SU-DHL-6 (cell line): ENCODE results near the gene ARHGEF38.

Experiments
- H2AFZ ChIP-seq: fragments of 200-600 bp; sonication (generic); 2 replicates; pipeline ENCODE4 v1.6.1; 2014; ENCODE audit warnings: low read depth, mild to moderate bottlenecking, moderate library complexity, mixed read lengths, antibody characterized with exemption, low read length; ENCODE audit not compliant: severe bottlenecking
- H3F3A ChIP-seq: fragments of 200-600 bp; shearing (Covaris generic); 2 replicates; pipeline ENCODE4 v1.6.0; 2016; ENCODE audit warnings: antibody characterized with exemption, mild to moderate bottlenecking; ENCODE audit not compliant: insufficient read depth
- H3K27ac ChIP-seq: fragments of 200-600 bp; sonication (generic); 2 replicates; pipeline ENCODE4 v1.5.1; 2016; ENCODE audit warnings: low read depth, mild to moderate bottlenecking, low read length, moderate library complexity, mixed read lengths
- H3K27me3 ChIP-seq: fragments of 200-600 bp; sonication (generic), shearing (Covaris generic); 2 replicates; pipeline ENCODE4 v1.6.0; 2014; ENCODE audit warnings: mild to moderate bottlenecking, low read length
- H3K36me3 ChIP-seq: fragments of 200-600 bp; sonication (generic); 2 replicates; pipeline ENCODE4 v1.6.1; 2014; ENCODE audit warnings: mild to moderate bottlenecking, low read length, mixed read lengths
- H3K4me2 ChIP-seq: fragments of 300-600, 200-600 bp; shearing (Covaris generic), sonication (generic); 2 replicates; pipeline ENCODE4 v1.6.0; 2014; ENCODE audit warnings: low read length, low read depth, mild to moderate bottlenecking; ENCODE audit not compliant: poor library complexity, severe bottlenecking
- H3K4me3 ChIP-seq: fragments of 200-600 bp; sonication (generic); 2 replicates; pipeline ENCODE4 v1.5.1; 2014; ENCODE audit warnings: antibody characterized with exemption, low read length, mild to moderate bottlenecking, mixed read lengths; ENCODE audit not compliant: insufficient read depth, poor library complexity, severe bottlenecking
- H3K79me2 ChIP-seq: fragments of 200-600 bp; sonication (generic); 2 replicates; pipeline ENCODE4 v1.6.1; 2014; ENCODE audit warnings: mild to moderate bottlenecking, low read length, moderate library complexity; ENCODE audit not compliant: insufficient read depth
- H3K9ac ChIP-seq: fragments of 200-600 bp; sonication (generic); 2 replicates; pipeline ENCODE4 v1.7.0; 2014; ENCODE audit warnings: mild to moderate bottlenecking, low read length
- H3K9me2 ChIP-seq: fragments of 200-600 bp; sonication (generic); replicated peaks from 2 replicates; pipeline ENCODE4 v1.6.1; 2014; ENCODE audit warnings: low read length; ENCODE audit not compliant: insufficient read depth
- H3K9me3 ChIP-seq: fragments of 200-600 bp; sonication (generic); 2 replicates; pipeline ENCODE4 v1.6.1; 2014; ENCODE audit warnings: low read length, mixed read lengths; ENCODE audit not compliant: insufficient read depth
- H4K20me1 ChIP-seq: fragments of 200-600 bp; sonication (generic); 2 replicates; pipeline ENCODE4 v1.6.1; 2014; ENCODE audit warnings: low read depth, mild to moderate bottlenecking, antibody characterized with exemption, low read length, moderate library complexity, mixed read lengths
- EZH2phosphoT487 ChIP-seq: fragments of 200-600 bp; sonication (generic), shearing (Covaris generic); conservative IDR thresholded peaks from 2 replicates; pipeline ENCODE4 v1.6.1; 2018; ENCODE audit warnings: mild to moderate bottlenecking, antibody characterized with exemption, low read length, moderate library complexity, mixed read lengths
- TF ChIP-seq, protein P1 (sequence below): fragments of 200-600 bp; sonication (generic); IDR thresholded peaks from one replicate; pipeline ENCODE4 v1.5.1; 2017; ENCODE audit warnings: antibody characterized with exemption, mild to moderate bottlenecking, low read length, moderate library complexity; ENCODE audit not compliant: insufficient read depth, poor library complexity, severe bottlenecking

ARHGEF38 gene

GRCh38 chr4:105551965-105552746 is at the start of gene ARHGEF38:
ARHGEF38 (plus strand) TSS chr4:105552620; CDS start chr4:105552766, 146 bp downstream.
- no peaks in the 10 kb centered on the region for H3K27me3 ChIP-seq
- no peak within 1 kb of the TSS for H2AFZ ChIP-seq
- no peak within 1 kb of the TSS for H3K4me3 ChIP-seq
- no peaks in the 10 kb centered on the region for H3K79me2 ChIP-seq
- H3K36me3 ChIP-seq = no peaks in the 10 kb centered on the region
- H4K20me1 ChIP-seq = no peaks in the 10 kb centered on the region
- no peaks in the 10 kb centered on the region for H3K9me3 ChIP-seq
- no peaks in the 10 kb centered on the region for H3F3A ChIP-seq
- TF ChIP-seq, protein P1, sequence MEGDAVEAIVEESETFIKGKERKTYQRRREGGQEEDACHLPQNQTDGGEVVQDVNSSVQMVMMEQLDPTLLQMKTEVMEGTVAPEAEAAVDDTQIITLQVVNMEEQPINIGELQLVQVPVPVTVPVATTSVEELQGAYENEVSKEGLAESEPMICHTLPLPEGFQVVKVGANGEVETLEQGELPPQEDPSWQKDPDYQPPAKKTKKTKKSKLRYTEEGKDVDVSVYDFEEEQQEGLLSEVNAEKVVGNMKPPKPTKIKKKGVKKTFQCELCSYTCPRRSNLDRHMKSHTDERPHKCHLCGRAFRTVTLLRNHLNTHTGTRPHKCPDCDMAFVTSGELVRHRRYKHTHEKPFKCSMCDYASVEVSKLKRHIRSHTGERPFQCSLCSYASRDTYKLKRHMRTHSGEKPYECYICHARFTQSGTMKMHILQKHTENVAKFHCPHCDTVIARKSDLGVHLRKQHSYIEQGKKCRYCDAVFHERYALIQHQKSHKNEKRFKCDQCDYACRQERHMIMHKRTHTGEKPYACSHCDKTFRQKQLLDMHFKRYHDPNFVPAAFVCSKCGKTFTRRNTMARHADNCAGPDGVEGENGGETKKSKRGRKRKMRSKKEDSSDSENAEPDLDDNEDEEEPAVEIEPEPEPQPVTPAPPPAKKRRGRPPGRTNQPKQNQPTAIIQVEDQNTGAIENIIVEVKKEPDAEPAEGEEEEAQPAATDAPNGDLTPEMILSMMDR = no peak
- TF ChIP-seq EZH2phosphoT487 = no peak
- no peaks in the 10 kb centered on the region for H3K9me2 ChIP-seq
- no peak within 1 kb of the TSS for H3K4me2 ChIP-seq
- H3K9ac ChIP-seq = no peak within 1 kb of the TSS
- H3K27ac ChIP-seq = no peak within 1 kb of the TSS

GRCh38 chr4:105503484-105503883 is 48.9 kb upstream of the ARHGEF38 start:
- no peak overlapping the region for H3K9ac ChIP-seq
- no peaks in the 10 kb centered on the region for H3K9me2 ChIP-seq
- H3K4me3 ChIP-seq = no peak overlapping the region
- no peaks in the 10 kb centered on the region for H3K79me2 ChIP-seq
- H2AFZ ChIP-seq = no peak overlapping the region
- H4K20me1 ChIP-seq = no peaks in the 10 kb centered on the region
- H3K27me3 ChIP-seq = no peaks in the 10 kb centered on the region
- no peak overlapping the region for H3K4me2 ChIP-seq
- no peaks in the 10 kb centered on the region for H3F3A ChIP-seq
- no peak overlapping the region for H3K27ac ChIP-seq
- H3K9me3 ChIP-seq = no peaks in the 10 kb centered on the region
- TF ChIP-seq EZH2phosphoT487 = no peak
- TF ChIP-seq, protein P1 = no peak
- no peaks in the 10 kb centered on the region for H3K36me3 ChIP-seq

GRCh38 chr4:105504744-105505143 is 47.7 kb upstream of the ARHGEF38 start:
- no peak for TF ChIP-seq EZH2phosphoT487
- TF ChIP-seq, protein P1 = no peak
- H3K9me3 ChIP-seq = no peaks in the 10 kb centered on the region
- H4K20me1 ChIP-seq = no peaks in the 10 kb centered on the region
- H3F3A ChIP-seq = no peaks in the 10 kb centered on the region
- H3K9ac ChIP-seq = no peak overlapping the region
- H3K4me3 ChIP-seq = no peak overlapping the region
- H3K36me3 ChIP-seq = no peaks in the 10 kb centered on the region
- H3K79me2 ChIP-seq = no peaks in the 10 kb centered on the region
- no peak overlapping the region for H3K4me2 ChIP-seq
- no peaks in the 10 kb centered on the region for H3K27me3 ChIP-seq
- no peak overlapping the region for H3K27ac ChIP-seq
- no peak overlapping the region for H2AFZ ChIP-seq
- no peaks in the 10 kb centered on the region for H3K9me2 ChIP-seq
